ENCODE data around the gene MDK.

MDK gene

GRCh38 chr11:46383974-46384701, 2.7 kb downstream of the MDK start:
- no peak for DNase-seq (ENCODE audit: low read depth)

GRCh38 chr11:46385169-46386004, 3.9 kb downstream of the MDK start:
- DNase-seq (ENCODE audit: low read depth), result no peak

GRCh38 chr11:46386005-46386578, 4.6 kb downstream of the MDK start:
- DNase-seq (ENCODE audit: low read depth), result no peak

- DNase-seq (ENCODE audit: low read depth), result no peak
Measured at GRCh38 chr11:46386674-46387073, 5.2 kb downstream of the MDK start.

GRCh38 chr11:46387456-46387855, 6.0 kb downstream of the MDK start:
- no peak for DNase-seq (ENCODE audit: low read depth)

- no peak for DNase-seq (ENCODE audit: low read depth)
Measured at GRCh38 chr11:46387919-46388618, 6.6 kb downstream of the MDK start.

- DNase-seq (ENCODE audit: low read depth), result no peak
Measured at GRCh38 chr11:46388619-46389449, 7.4 kb downstream of the MDK start.

- no peak for DNase-seq (ENCODE audit: low read depth)
Measured at GRCh38 chr11:46389450-46390330, 8.2 kb downstream of the MDK start.

- DNase-seq (ENCODE audit: low read depth), result no peak
Measured at GRCh38 chr11:46390331-46391171, 9.1 kb downstream of the MDK start.

GRCh38 chr11:46391186-46391577, 9.7 kb downstream of the MDK start:
- no peak for DNase-seq (ENCODE audit: low read depth)

- no peak for DNase-seq (ENCODE audit: low read depth)
Measured at GRCh38 chr11:46391578-46392420, 10.3 kb downstream of the MDK start, which contains the start of gene CHRM4. Gene CHRM4 (minus strand): TSS chr11:46391776. CDS start chr11:46386557, 5,219 bp downstream.

GRCh38 chr11:46392421-46393230, 11.2 kb downstream of the MDK start:
- peak; percentile 52 for DNase-seq (ENCODE audit: low read depth)

GRCh38 chr11:46393231-46393616, 11.8 kb downstream of the MDK start:
- no peak for DNase-seq (ENCODE audit: low read depth)

GRCh38 chr11:46393759-46394158, 12.3 kb downstream of the MDK start:
- no peak for DNase-seq (ENCODE audit: low read depth)

- no peak for DNase-seq (ENCODE audit: low read depth)
Measured at GRCh38 chr11:46397526-46397925, 16.1 kb downstream of the MDK start.

- no peak for DNase-seq (ENCODE audit: low read depth)
Measured at GRCh38 chr11:46402957-46403902, 21.8 kb downstream of the MDK start.

Data from GM04504 (cell line).